LNCAP (cell line): ENCODE measurements around the gene POLR3E.

ENCODE experiments used
- TF ChIP-seq, protein P1 (sequence below): fragments of 450-650 bp; IDR thresholded peaks from 2 replicates; pipeline ENCODE4 v1.5.1; 2017; ENCODE audit warnings: mild to moderate bottlenecking

The POLR3E gene

DNA sequence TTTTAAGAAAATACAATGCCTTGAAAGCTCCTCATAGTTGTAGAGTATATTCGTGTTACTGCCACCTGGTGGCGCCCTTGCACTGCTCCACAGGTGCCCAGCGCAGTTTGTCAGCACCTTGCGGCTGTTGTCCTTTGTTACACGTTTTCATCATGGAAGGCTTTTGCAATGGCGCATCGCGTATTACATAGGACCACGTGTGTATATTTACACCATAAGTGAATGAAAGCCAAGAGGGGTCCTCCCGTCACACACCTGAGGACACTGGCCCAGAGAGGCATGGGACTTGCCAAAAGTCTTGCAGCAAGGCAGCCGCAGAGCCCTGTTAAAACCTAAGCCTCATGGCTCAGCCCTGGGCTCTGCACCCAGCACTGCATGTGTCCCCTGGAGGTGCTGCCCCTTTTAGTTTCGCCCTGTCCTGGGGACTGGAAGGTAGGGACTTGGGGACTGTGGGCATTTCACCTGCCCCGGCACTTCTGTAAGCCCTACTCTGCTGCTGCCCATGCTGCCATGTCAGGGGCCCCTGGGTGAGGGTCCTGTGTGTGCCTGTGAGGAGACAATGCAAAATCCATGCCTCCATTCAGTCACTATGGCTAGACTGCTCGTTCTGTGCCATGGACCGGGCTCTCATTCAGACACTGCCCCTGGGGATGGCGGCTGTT, 24.3 kb downstream of the POLR3E start:
- TF ChIP-seq, protein P1, sequence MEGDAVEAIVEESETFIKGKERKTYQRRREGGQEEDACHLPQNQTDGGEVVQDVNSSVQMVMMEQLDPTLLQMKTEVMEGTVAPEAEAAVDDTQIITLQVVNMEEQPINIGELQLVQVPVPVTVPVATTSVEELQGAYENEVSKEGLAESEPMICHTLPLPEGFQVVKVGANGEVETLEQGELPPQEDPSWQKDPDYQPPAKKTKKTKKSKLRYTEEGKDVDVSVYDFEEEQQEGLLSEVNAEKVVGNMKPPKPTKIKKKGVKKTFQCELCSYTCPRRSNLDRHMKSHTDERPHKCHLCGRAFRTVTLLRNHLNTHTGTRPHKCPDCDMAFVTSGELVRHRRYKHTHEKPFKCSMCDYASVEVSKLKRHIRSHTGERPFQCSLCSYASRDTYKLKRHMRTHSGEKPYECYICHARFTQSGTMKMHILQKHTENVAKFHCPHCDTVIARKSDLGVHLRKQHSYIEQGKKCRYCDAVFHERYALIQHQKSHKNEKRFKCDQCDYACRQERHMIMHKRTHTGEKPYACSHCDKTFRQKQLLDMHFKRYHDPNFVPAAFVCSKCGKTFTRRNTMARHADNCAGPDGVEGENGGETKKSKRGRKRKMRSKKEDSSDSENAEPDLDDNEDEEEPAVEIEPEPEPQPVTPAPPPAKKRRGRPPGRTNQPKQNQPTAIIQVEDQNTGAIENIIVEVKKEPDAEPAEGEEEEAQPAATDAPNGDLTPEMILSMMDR, result peak; percentile 94

- TF ChIP-seq, protein P1, result no peak
Measured at GRCh38 chr16:22322021-22322471, 24.8 kb downstream of the POLR3E start.

GRCh38 chr16:22322741-22323140, 25.5 kb downstream of the POLR3E start:
- TF ChIP-seq, protein P1, result no peak

GRCh38 chr16:22323173-22323958, 26.2 kb downstream of the POLR3E start:
- TF ChIP-seq, protein P1, result no peak

DNA sequence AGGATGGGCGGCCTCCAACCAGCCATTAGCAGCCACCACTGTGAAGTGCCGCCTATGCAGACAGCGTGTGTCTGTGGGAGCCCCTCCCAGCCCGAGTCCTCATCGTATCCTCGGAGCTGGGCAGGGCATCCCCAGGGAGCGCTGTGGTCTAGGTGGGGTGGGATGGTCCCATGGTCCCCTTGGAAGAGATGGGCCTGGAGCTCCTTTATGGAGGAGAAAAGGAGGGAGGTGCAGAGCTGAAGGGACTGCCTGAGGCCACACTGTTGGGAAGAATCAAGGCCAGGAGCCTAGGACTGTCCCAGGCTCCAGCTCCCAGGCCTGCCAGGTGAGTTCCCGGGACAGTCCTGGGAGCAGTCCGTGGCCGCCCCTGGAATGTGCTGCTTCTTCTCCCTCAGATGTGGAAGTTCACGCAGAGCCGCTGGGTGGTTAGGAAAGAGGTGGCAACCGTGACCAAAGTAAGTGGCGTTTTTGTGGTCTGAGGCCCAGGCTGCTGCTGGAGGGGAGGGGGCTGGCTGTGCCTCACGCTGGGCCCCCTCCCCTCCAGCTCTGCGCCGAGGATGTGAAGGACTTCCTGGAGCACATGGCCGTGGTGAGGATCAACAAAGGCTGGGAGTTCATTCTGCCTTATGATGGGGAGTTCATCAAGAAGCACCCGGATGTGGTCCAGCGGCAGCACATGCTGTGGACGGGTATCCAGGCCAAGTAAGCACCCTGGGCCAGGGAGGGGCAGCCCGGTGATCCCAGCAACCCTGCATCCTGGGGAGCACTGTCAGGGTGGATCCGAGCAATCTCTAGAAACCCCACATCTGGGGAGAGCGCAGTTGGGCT, 27.0 kb downstream of the POLR3E start:
- TF ChIP-seq, protein P1, result no peak

- TF ChIP-seq, protein P1, result no peak
Measured at GRCh38 chr16:22324787-22325597, 27.8 kb downstream of the POLR3E start.
